ENCODE measurements around the gene OR52J3.
"Not testable (repeated sequence)": the region's sequence is repeated elsewhere in the genome, so short reads cannot be mapped to it uniquely, and the experiment has no call there.

OR52J3 gene

DNA sequence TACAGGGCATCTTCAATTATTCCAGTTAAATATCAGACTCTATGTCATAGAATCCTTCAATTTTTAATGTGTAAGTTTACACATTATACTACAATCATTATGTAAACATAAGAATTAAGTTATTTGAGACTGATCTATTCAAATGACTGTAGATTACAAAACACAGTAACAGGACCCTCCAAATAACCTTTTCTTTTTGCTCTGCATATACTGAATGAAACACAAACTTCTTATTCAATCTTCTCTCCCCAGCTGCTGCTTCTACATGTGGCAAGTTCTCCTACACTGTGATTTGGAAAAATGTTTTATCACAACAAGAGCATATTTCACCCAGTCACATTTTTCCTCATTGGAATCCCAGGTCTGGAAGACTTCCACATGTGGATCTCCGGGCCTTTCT lies at the start of gene OR52J3:
OR52J3 (plus strand) TSS at position 301 of the 400 bp plus-strand sequence; CDS start at position 301, 0 bp downstream.
- no peak for DNase-seq (ENCODE audit: low read depth in 2 of 2)

- peak; percentile 4 to 10 for DNase-seq (ENCODE audit: low read depth in 2 of 2)
Measured at GRCh38 chr11:5004424-5005274, 41.7 kb upstream of the OR52J3 start.

- no peak for DNase-seq (ENCODE audit: low read depth in 2 of 2)
Measured at GRCh38 chr11:5007561-5007960, 38.8 kb upstream of the OR52J3 start.

DNA sequence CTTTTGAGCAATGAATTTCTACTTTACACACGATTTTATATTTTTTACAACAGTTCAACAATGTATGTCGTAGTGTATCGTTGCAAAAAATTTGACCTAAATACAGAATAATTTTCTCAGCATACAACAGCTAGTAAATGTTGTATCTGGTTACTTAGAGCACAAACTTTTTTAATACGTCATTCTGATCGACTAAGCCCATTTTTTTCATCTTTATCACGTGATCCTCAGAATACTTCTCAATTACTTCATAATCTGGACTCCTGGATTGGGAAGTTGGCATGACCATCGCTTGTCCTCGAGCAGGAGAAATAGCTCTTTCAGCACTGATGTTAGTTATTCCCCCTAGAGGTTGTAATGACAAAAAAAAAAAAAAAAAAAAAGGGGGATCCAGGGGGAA lies 35.1 kb upstream of the OR52J3 start:
- DNase-seq (ENCODE audit: low read depth in 2 of 2), result no peak

GRCh38 chr11:5013012-5013411 lies 33.3 kb upstream of the OR52J3 start:
- no peak for DNase-seq (ENCODE audit: low read depth in 2 of 2)

DNA sequence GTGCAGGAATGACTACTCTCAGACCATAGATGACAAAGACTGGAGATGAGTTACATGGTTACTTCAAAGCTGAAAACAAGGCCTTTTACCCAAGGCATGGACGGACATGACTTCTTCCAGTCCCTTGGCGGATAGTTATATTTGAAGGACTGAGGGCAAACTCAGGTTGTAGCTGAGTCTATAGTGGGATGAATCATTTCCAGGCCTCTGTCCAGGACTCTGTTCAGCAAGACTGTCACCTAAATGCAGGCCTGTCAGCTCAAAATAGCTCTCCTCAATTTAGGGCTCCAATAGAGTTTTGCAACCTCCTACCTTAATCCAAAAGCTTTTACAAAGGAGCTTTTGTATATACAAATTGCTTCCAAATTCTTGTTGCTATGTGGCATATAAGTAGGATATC lies 24.3 kb upstream of the OR52J3 start:
- no peak for DNase-seq (ENCODE audit: low read depth in 2 of 2)

GRCh38 chr11:5036669-5037068 lies 9.7 kb upstream of the OR52J3 start:
- no peak for DNase-seq (ENCODE audit: low read depth in 2 of 2)

DNA sequence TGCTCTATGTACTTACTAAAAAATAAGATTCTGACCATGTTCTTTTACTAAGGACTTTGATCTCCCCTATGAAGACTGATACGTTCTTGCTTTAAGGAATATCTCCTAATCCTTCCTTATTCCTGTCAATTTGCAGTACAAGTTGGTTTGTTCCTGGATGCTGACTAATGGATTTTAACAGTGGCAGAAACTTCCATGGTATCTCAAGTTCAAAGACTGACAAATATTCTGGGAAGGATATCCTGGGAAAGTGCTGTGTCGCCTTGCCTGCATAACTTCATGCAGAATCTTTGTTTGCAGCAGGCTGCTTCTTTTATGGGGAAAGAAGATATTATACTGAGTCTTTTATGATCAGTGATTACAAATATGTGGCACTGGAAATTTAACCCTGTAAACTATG lies 8.4 kb upstream of the OR52J3 start:
- DNase-seq (ENCODE audit: low read depth in 2 of 2), result no peak

GRCh38 chr11:5038341-5038740 lies 8.0 kb upstream of the OR52J3 start:
- no peak for DNase-seq (ENCODE audit: low read depth in 2 of 2)

- no peak for DNase-seq (ENCODE audit: low read depth in 2 of 2)
Measured at GRCh38 chr11:5040876-5041275, 5.5 kb upstream of the OR52J3 start.

DNA sequence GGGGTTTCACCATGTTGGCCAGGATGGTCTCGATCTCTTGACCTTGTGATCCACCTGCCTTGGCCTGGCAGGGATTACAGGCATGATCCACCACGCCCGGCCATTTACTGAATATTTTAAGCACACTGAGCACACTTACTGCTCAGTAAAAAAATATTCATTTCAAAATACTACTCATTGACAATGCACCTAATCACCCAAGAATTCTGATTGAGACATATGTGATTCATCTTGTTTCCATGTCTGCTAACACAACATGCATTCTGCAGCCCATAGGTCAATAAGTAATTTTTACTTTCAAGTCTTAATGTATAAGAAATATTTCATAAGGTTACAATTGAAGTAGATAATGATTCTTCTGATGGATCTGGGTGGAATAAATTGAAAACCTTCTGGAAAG lies 4.2 kb upstream of the OR52J3 start:
- no peak for DNase-seq (ENCODE audit: low read depth in 2 of 2)

DNA sequence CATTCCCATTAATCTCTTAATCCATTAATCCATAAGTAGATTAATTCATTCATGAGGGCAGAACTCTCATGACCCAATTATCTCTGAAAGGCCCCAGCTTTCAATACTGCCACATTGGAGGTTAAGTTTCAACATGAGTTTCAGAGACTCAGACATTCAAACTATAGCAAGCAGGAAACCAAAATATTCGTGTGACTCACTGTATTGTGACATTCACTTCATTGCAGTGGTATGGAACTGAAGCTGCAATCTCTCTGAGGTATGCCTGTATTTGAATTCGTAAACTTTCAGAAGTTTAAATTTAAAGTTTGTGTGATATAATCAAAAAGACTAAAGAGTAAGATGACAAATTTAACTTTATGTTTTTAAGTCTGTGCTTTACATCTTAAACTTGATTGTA lies 2.9 kb upstream of the OR52J3 start:
- DNase-seq (ENCODE audit: low read depth in 2 of 2), result peak; percentile 14 to 23

DNA sequence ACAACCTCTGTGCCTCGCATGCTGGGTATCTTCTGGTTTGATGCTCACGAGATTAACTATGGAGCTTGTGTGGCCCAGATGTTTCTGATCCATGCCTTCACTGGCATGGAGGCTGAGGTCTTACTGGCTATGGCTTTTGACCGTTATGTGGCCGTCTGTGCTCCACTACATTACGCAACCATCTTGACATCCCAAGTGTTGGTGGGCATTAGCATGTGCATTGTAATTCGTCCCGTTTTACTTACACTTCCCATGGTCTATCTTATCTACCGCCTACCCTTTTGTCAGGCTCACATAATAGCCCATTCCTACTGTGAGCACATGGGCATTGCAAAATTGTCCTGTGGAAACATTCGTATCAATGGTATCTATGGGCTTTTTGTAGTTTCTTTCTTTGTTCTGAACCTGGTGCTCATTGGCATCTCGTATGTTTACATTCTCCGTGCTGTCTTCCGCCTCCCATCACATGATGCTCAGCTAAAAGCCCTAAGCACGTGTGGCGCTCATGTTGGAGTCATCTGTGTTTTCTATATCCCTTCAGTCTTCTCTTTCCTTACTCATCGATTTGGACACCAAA lies 516 bp downstream of the OR52J3 start:
- no peak for DNase-seq (ENCODE audit: low read depth in 2 of 2)

GRCh38 chr11:5058679-5059078 lies 12.4 kb downstream of the OR52J3 start:
- not testable (repeated sequence) for DNase-seq (ENCODE audit: low read depth in 2 of 2)

- DNase-seq (ENCODE audit: low read depth in 2 of 2), result no peak
Measured at GRCh38 chr11:5059391-5059790, 13.1 kb downstream of the OR52J3 start, which contains the start of gene OR52E2. OR52E2 (minus strand) TSS chr11:5059627; CDS start chr11:5059627, 0 bp downstream.

DNA sequence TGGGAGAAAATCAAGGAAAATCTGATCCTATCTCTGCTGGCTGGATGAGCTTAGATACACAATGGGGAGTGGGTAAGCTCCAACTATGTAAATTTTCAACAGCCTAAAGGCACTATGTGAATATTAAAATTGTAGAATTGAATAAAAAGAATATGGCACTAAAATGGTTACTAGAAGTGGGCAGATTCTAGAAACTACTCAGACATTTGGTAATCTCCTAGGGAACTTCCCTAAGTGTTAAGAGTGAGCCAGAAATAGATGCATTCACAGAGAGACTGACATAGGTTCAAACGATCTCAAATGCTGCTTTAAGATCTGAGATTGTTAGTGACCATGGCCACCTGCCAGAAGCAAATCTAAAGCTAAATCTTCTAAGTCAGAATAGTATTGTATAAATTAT lies 18.7 kb downstream of the OR52J3 start:
- no peak for DNase-seq (ENCODE audit: low read depth in 2 of 2)

- DNase-seq (ENCODE audit: low read depth in 2 of 2), result no peak
Measured at GRCh38 chr11:5069272-5069671, 22.9 kb downstream of the OR52J3 start, which contains the start of gene OR52E1. OR52E1 (plus strand) TSS chr11:5069572.

DNA sequence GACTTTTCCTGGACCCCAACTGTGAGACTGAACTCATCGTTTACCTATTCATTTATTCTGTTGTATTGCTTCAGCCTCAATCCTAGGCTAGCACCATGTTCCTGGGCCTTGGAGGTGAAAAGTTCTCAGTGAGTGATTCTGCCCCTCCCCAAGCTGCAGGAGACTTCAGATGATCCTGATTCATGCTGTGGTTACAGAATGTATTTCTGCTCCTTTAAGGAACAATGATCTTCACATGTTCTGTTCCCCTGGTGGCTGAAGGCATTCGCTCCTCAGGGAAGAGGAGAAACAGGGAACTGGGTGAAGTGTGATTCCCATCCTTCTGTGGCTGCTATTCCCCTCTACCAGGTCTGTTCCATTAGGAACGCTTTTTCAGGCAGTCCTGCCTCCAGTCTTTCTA lies 25.5 kb downstream of the OR52J3 start:
- no peak for DNase-seq (ENCODE audit: low read depth in 2 of 2)

- no peak for DNase-seq (ENCODE audit: low read depth in 2 of 2)
Measured at GRCh38 chr11:5081405-5081804, 35.1 kb downstream of the OR52J3 start.

DNA sequence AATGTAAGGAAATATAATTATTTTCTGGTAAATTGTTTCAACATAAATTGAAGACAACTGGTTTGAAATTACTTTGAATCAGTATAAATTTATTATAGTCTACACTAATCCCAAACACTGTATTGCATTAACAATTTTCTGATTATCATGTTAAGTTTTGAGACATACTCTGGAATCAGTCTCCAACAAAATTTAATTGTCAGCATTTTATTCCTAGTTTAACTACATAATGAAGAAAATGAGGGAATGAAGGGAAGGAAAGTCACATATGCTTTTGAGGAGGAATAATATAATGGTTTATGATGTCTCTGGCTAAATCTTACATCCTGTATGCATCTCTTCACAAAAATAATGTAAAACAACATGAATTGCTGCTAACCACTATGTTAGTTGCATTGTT lies 37.3 kb downstream of the OR52J3 start:
- DNase-seq (ENCODE audit: low read depth in 2 of 2), result no peak

- DNase-seq (ENCODE audit: low read depth in 2 of 2), result no peak
Measured at GRCh38 chr11:5088556-5088955, 42.2 kb downstream of the OR52J3 start.

DNA sequence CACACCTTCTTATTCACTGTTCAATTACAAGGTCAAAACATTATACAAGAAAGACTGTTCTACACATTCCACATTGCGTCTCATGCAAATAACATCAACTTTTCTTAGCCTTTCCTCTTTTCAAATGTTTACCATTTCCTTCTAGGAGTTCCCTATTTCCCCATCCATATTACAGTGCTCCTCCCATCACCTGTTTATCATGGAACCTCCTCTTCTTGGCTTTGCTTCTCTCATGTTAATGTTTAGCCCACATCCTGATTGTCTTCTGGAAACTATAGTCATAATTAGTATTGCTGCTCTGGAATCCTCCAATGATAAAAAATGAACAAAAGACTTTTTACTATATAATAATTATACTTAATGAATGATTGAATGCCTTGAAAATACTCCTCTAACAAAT lies 44.3 kb downstream of the OR52J3 start:
- DNase-seq (ENCODE audit: low read depth in 2 of 2), result no peak
